ENCODE data around the gene SGMS2.

SGMS2 gene

DNA sequence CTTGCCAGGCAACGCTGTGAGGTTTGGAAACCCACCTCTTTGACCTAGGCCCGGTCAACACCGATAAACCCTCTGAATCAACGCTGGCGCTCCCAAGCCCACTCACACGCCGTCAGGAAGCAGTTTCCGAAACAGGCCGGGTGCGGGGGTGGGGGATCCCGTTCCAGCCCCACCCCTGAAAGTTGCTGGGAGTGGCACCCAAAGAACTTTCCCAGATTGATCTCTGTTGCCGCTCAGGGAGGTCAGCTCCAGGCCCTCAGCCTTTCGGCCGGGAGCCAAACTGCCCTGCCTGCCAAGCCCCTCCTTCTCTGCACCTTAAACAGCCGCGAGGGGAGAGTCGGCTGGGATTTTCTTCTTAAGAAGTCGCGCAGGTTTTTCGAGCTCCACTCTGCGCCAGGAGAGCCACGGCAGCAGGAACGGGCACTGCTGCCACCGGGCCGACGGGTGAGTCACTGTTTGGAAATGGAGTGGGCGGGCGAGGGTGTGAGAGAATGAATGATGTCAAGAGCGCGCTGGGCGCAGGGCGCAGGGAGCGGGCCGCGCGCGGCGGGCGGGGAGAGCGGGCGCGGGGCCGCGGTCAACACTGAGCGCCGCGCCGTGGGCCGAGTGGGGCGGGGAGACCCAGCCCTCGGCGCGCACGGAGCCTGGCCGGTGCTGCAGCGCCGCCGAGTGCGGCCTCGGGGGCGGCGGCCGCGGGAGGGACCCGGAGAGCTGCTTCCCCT lies at the start of gene SGMS2:
TSS of gene SGMS2 (plus strand) at position 583 of the 722 bp plus-strand sequence. CDS start 70,622 bp downstream, outside the sequence.
- DNase-seq = peak; percentile 7

DNA sequence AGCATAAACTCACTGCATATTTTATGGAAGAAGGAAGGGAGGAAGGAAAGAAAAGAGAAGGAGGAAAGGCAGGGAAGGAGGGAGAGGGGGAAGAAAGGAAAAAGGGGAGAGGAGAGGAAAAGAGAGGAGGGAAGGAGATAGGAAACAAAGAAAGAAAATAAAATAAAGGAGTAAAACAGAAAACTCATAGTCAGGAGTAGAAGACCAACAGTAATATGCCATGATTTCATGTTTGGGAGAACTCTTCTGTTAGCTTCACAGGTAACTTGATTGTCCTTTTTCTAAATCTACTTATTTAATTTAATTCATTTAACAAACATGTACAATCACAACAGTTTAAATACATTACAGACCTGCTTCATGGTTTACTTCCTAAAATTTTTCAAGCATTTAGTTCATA lies 46.8 kb upstream of the SGMS2 start:
- DNase-seq = no peak

DNA sequence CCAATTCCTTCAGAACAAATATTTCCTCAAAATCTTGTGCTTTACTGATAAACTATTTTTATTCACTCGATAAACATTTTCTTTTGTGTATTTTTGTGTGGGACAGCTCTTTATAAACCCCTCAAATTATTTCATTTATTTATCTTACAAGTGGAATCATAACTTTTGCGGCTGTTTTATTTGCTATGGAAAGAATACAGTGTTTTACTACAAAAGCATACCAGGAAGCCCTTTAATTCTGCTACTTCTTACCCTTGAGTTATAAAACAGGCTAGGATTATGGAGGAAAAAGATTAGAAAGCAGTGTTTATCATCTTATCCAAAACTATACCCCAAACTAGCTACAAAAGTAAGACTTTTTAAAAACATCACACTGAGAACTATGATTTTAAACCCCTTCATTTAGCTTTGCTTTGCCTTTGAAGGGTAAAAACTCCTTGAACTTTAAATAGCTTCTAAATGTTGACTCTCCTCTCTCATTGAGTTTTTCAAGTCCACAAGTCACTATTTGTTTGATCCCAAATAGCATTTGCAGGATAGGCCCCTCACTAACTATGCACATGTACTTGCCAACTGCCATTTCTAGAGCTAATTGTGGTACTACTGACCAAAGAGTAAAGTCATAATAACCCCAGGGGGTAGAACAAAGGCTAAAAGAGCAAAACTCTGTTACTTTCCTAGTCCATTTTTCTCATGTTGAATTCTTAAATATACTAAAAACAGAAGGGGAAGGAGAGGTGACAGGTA lies 45.8 kb upstream of the SGMS2 start:
- DNase-seq = no peak

DNA sequence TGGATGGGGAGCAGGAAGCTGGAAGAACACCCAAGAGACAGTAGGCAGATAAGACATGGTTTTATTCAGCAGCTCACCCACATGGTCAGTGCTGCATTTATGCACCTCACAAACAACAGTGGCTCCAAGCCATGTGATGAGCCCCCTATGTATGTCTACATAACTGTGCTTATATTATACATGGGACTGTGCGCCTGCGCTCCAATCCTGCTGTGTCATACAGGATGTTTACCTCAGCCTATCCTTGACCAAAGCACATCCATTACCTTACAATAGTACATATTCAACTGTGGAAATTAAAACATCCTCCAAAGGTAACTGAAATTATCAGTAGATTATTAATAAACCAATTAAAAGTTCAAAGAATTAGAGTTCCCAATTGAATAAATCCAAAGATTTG lies 44.1 kb upstream of the SGMS2 start:
- no peak for DNase-seq

DNA sequence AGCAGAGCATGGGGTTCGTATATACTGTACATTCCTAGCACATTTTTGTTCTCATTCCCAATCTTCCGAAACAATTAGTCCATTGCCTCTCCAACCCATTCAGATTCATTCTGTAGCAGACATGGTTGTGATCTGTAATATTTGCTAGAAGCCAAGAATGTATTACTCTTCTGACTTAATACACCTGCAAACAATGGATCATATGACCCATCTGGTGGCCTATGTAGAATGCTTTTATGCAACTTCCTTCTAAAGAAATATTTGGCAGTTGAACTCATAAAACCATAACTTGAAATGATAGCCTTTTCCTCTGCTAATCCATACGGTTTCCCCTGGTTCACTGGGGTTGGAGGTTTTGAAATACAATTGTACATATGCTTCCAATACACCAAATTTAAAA lies 32.8 kb upstream of the SGMS2 start:
- DNase-seq = no peak

DNA sequence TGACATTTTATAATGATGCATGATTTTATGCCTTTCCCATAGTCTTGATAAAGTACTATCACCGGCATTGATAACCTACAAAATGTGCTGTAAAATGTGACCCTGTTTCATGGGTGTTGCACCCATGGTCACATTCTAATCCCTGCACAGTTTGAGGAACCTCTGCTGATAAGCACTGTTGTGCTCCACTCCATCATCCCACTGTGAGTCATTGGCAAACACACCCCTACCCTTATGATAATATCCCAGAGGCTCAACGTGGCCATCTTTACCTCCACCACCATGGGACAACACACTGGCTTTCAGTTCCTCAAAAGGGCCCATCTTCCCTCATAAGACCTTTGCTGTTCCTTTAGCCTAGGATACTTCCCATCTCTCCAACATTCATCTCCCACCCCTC lies 32.0 kb upstream of the SGMS2 start:
- no peak for DNase-seq

DNA sequence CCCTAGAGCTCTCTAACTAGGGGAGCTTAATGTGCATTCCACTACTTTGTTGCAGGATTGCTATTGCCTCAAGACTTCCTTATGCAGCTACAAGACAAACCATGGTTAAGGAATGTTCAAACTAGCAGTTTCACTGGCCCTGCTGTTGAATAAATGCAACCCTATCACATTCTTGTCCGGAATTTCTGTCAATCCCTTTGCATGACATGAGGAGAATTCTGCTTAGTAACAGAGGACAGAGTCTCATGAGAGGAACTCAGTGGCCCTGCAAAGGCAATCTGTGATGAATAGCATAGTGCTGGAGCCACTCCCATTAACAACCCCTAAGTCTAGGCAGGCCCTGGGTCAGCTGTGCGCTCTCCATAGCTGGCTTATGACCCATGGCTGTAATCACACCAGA lies 30.7 kb upstream of the SGMS2 start:
- DNase-seq = no peak

DNA sequence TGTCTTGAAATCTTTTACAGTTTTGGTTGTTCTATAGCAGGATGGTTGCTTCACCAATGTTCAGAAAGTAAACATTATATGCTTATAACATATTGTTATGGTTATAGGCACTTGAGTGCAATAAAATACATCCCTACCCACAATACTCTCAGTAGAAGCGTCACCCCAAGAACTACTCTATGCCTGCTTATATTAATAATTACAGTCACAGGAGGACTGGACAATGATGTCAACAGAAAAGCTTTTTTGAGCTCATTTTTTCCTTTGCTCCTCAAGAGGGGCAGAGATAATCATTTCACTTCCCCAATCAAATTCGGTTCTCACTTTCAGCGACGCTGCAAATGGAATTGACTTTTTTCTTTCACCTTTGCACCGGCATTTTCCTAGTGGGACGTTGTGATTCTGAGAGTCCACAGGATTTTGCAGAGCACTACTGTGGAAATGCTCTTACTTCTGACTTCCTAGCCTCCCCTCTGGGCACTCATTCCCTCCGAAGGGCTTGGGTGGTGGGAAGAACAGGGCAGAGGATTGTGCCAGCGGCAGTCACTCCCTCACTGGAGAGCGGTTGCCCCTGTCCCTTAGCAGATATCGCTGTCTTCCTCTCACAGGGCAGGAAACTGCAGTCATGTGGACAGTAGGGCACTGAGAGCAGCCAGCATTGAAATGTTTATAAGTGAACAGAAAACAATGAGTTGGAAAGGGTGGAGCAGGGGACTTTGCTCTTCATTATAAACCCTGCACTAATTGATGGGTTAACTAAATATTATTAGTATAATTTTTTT lies 24.9 kb upstream of the SGMS2 start:
- no peak for DNase-seq

DNA sequence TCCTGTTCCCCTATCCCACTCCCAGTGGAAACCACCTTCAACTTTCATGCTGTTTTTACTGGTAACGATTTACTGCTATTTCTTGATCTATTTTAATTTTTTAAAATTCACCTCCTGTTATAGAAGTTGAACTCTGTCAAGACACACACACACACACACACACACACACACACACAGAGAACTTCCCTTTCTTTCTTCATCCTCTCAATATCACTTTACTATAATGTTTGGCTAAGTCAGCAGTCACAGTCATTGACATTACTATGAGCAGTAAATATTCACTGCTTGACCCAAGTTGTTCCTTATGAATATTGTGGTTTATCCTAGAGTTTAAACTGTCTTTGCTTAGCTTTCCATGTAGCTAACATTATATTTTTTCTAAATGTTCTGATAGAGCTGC lies 24.0 kb upstream of the SGMS2 start:
- no peak for DNase-seq

DNA sequence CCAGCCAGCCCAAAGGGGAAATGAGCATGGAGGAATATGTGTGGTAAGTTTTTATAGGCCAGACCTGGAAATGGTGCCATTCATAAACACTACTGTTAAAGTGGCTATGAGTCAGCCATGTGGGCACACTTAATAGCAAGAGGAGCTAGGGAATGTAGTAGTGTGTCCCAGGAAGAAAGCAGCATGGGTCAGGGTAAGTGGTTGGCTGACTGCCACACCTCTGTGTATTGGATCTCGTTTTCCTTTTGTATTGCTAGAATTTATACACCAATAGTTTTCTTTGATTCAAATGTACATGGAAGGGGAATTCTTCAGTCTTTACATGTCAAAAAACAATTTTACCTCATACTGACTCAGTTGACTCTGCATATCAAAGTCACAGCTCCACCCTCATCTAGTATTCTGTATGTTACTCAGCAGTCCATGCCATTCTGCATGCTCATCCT lies 22.9 kb upstream of the SGMS2 start:
- DNase-seq = peak; percentile 67

DNA sequence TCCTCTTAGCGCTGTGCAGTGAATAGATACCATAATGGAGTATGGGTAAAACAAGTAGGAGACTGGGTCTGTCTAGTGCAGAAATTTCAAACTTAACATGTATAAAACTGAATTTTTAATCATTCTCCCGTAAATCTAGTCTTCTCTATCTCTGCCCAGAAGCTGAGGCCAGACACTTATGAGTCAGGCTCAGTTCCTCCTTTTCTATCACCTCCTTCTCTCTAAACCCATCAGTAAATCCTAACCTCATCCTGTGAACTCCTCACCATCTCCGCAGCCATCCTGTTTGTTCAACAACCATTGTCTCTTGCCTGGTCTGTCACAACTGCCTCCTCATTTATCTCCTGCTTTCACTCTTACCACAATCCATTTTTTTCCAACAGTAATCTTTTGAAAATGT lies 19.8 kb upstream of the SGMS2 start:
- DNase-seq = no peak

DNA sequence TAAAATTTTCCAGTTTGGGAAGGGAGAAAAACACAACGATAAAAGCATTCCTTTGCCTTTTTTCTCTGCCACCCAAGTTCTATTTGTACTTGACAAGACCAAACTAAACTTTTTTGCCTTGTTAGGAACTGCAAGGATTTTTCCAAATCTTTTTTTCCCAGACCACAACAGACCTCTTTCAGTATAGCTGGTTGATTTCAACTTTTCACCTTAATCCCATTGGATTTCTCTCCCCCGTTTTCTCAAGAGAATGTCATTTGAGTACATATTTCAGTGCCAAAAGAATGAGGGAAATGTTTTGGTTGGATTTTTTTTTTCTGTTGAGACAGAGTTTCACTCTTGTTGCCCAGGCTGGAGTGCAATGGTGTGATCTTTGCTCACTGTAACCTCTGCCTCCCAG lies 18.5 kb upstream of the SGMS2 start:
- DNase-seq = no peak

DNA sequence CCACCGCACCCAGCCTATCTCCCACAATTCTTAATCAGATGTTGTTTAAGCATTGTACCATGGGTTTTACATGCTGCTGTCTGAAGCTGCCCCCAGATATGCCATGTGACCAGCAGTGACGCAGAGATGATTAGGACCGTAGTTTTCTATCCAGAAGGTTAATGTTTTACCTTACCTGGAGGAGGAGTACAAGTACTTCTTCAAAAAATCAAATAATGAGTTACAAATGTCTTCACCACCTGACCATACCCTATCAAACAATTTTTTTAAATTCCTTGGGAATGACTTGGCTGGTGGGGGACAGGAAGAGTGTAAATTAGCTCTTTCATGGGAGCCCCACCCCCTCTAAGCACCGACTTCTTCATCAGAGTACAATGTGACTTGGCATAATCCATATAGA lies 16.2 kb upstream of the SGMS2 start:
- DNase-seq = no peak

DNA sequence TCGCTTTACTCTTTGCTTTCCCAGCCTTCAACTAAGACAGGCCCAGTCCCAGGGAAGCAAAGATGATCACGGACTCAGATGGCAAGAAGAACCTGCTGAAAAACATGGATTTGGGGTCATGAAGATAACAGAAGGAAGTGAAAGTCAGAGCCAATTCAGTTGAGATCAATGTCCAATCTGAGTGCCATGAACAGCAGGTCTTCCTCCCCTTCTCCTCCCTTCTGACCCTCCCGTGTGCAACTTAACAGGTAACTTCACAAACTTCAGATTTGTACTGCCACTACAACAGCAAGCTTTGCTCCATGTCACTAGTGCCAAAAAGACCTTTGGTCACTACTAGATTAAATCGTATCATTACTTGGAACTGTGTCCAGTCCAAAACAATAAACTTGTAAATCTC lies 15.5 kb upstream of the SGMS2 start:
- no peak for DNase-seq

DNA sequence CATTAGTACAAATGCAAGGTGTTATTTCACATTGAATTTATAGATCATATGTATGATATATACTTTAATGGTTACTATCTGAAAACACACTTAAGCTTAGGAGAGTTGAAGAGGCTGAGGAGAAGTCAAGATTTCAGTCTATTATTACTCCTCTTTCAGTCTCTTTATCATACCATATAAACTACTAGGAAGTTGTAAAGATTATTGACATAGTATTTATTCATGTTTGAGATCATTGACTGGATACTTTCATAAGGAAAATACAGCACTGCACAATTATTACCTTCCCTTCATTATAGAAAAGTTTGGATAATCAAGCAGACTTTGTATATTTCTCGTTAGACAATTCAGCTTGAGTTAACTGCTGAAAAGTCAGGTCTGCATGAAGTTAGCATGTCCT lies 10.0 kb upstream of the SGMS2 start:
- no peak for DNase-seq

DNA sequence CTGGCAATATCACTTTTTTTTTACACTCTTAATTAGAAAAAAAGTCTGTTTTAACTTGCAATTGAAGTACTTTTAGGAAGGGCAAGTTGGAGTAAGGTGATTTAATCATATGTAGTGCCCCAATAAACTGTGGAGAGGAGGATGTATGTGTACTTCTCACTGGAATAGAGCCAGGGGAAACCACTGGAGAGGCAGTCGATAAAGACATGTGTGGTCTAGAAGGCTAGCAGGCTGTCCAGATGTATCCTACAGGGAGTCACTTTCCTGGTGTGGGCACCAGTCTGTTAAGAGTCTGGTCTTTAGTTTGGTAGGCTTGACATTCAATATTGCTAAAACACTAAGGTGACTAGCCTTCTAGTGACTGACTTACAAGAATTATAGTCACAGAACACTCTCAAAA lies 9.6 kb upstream of the SGMS2 start:
- DNase-seq = no peak

DNA sequence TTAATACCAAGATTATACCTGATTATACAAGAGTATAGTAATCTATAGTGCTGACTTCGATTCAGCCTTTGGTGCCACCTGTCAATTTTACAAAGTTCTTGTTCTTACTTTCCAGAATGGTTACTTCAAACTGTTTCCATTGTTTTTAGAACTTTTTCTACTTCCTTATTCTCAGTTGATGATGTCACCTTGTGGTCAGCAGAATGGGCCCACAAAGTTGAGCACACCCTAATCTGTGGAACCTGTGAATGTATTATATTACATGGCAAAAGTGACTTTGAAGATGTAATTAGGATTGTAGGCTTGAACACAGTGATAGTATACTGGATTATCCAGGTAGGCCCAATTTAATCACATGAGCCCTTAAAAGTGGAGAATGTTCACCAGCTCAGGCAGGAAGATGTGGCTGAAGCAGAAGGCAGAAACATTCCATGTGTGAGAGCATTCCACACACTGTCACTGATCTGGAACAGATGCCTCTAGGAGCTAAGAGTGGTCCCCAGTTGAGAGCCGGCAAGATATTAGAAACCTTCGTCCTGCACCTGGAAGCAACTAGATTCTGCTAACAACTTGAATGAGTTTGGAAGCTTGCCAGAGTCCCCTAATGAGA lies 6.3 kb upstream of the SGMS2 start:
- DNase-seq = no peak

DNA sequence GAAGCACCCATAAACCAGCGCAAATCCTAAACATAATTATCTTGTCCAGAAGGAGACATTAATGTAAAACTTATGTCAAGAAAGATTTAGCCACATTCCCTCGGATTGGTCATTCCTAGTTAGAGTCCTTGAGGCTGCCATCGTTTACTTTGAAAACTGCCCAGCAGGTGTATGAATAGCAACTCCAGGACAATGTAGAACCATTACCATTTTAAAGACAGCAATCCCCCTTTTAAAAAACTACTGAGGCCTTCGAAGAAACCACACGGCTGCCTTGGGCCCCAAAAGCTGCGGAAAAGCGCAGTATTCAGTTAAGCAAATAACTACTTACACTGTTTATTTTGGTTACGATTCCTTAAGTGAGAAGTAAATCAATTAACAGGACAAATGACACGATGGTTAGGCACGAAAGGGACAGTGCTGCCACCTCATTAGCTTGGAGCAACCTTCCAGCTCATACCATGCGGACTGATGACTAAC lies 822 bp upstream of the SGMS2 start:
- DNase-seq = no peak

DNA sequence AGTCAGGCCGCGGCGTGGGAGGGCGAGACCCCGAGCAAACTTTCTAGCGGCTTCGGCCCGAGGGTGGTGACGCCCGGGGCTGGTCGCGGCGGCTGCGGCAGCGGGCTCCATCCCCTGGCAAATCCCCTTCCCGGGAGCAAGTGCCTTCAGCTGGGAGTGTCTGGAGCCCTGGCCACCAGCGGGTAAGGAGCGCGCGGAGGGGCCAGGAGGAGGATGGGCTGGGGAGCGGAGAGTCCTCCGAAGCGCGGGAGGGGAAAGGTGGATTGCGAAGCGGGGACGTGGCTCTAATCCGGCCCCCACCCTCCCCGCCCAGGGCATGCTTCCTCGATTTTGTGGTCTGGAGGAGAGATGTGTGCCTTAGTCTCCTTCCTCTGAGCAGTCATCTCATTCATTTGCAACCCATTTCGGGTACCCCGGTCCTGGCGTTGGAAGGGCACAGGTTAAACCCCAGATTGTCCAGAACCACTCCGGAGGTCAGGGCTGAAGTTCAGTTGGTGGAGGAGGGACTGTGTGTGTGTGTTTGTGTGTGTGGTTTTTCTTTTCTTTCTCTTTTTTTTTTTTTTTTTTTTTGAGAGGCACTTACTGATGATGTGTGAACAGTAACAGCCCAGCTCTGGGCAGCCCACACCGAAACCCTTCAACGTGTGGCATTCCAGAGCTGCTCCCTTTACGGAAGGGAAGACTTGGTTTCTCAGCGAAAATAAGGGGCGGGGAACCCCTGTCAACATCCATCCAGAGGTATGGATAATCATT lies 516 bp downstream of the SGMS2 start:
- DNase-seq = peak; percentile 52

DNA sequence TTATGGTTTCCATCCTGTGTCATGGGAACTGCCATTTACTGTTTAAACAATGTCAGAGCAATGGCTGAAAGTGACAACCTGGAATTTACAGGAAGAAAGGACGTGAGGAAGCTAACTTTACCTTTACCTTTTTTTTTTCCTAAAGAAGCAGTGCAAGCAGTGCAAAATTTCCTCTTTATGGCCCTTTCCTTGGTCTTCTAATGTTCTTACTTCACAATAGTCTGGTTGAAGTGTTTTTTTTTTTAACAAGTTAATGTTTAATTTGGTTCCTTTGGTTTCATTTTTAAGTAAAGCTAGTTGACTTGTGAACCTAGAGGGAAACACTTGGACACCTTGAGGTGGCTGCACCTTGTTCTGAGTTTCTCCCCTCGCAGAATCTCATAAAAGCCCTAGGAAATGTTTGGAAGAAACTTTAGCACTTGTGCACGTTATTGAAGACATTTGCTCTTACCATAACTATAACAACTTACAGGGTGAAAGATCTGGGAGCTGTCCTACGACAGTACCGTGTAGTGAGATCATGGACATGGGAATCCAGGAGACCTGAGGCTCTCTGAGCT lies 1.8 kb downstream of the SGMS2 start:
- no peak for DNase-seq

DNA sequence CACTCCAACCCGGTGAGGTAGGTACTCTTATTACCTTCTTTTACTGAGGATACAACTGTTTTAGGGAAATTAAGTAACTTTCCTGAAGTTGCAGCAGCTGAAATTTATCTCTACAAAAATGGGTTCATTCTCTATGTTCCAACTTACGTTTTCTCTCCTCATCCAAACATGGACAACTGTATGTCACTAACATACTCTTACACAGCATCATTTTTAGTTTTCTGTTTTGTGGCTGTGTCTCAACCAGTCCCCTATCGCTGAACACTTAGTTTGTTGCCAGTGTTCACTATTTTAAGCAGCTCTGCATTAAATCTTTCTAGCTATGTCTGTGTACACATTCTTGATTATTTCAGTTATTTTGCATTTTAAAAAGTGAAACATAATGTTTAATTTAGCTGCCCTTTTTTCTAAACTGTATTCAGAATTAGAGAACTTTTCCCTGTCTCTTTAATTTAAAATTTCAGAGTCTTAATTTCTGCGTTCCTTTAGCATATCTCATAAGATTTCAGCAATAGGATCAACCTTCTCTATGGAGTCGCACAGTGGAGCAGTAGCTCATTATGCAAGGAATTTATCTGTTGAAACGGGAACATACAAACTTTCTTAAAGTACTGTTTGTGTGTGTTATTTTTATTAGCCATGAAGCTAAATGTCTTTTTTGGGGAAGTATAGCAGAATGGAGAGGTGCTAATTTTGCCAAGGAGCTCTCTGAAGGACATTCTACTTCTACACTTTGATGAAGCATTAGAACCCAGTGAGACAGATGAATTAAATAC lies 3.8 kb downstream of the SGMS2 start:
- DNase-seq = no peak

Measured in NCI-H2029 treated with DMSO at 0.1 percent for 48 hours (cell line).